HTERT RPE-1 (cell line): ENCODE results near the gene TAF1L.
"Not testable (repeated sequence)": the region's sequence is repeated elsewhere in the genome, so short reads cannot be mapped to it uniquely, and the experiment has no call there.

Experiments
- in situ Hi-C: fragments of 300-500 bp; cut with MboI; formaldehyde crosslinking; loops from 4 replicates; pipeline ENCODE4 v1.14.3; 2020; ENCODE audit warnings: low sequenced_read_pairs

TAF1L gene

GRCh38 chr9:32635362-32635761 lies at the start of gene TAF1L:
Gene TAF1L, minus strand, starts transcription at chr9:32635669. Its CDS starts 90 bp downstream, at chr9:32635579.
- in situ Hi-C loops, result no loop called here

GRCh38 chr9:32681751-32682150 lies 46.3 kb upstream of the TAF1L start:
- in situ Hi-C loops, result no loop called here

GRCh38 chr9:32677931-32678330 lies 42.5 kb upstream of the TAF1L start:
- in situ Hi-C loops, result no loop called here

GRCh38 chr9:32672469-32672868 lies 37.0 kb upstream of the TAF1L start:
- in situ Hi-C loops, result no loop called here

GRCh38 chr9:32671333-32671732 lies 35.9 kb upstream of the TAF1L start:
- in situ Hi-C loops, result no loop called here

GRCh38 chr9:32665101-32665500 lies 29.6 kb upstream of the TAF1L start:
- in situ Hi-C loops, result no loop called here

- in situ Hi-C loops, result no loop called here
Observed at GRCh38 chr9:32663741-32664140, 28.3 kb upstream of the TAF1L start.

- in situ Hi-C loops, result no loop called here
Observed at GRCh38 chr9:32647671-32648070, 12.2 kb upstream of the TAF1L start.

GRCh38 chr9:32644698-32645097 lies 9.2 kb upstream of the TAF1L start:
- in situ Hi-C loops, result no loop called here

GRCh38 chr9:32633151-32633550 lies 2.3 kb downstream of the TAF1L start:
- in situ Hi-C loops, result not testable (repeated sequence)

GRCh38 chr9:32631991-32632390 lies 3.5 kb downstream of the TAF1L start:
- in situ Hi-C loops, result no loop called here

- in situ Hi-C loops, result no loop called here
Observed at GRCh38 chr9:32627394-32627954, 8.0 kb downstream of the TAF1L start.

GRCh38 chr9:32625320-32625719 lies 10.1 kb downstream of the TAF1L start:
- in situ Hi-C loops, result no loop called here

- in situ Hi-C loops, result no loop called here
Observed at GRCh38 chr9:32622948-32623347, 12.5 kb downstream of the TAF1L start.

GRCh38 chr9:32618261-32618660 lies 17.2 kb downstream of the TAF1L start:
- in situ Hi-C loops, result no loop called here

- in situ Hi-C loops, result no loop called here
Observed at GRCh38 chr9:32606811-32607210, 28.7 kb downstream of the TAF1L start.

GRCh38 chr9:32603914-32604852 lies 31.3 kb downstream of the TAF1L start:
- in situ Hi-C loops, result no loop called here

GRCh38 chr9:32599021-32599420 lies 36.4 kb downstream of the TAF1L start:
- in situ Hi-C loops, result not testable (repeated sequence)

- in situ Hi-C loops, result no loop called here
Observed at GRCh38 chr9:32596936-32597335, 38.5 kb downstream of the TAF1L start.

GRCh38 chr9:32596096-32596865 lies 39.2 kb downstream of the TAF1L start:
- in situ Hi-C loops, result no loop called here

- in situ Hi-C loops, result no loop called here
Observed at GRCh38 chr9:32590898-32591297, 44.6 kb downstream of the TAF1L start.

GRCh38 chr9:32590476-32590875 lies 45.0 kb downstream of the TAF1L start:
- in situ Hi-C loops, result no loop called here
